GM21447 (cell line): ENCODE measurements around the gene ANKHD1.

ENCODE experiments used
- ATAC-seq: cut with Tn5 transposase; IDR thresholded peaks from one replicate; pipeline ENCODE4 v1.9.1; 2021; ENCODE audit not compliant: unreplicated experiment

Gene ANKHD1

DNA sequence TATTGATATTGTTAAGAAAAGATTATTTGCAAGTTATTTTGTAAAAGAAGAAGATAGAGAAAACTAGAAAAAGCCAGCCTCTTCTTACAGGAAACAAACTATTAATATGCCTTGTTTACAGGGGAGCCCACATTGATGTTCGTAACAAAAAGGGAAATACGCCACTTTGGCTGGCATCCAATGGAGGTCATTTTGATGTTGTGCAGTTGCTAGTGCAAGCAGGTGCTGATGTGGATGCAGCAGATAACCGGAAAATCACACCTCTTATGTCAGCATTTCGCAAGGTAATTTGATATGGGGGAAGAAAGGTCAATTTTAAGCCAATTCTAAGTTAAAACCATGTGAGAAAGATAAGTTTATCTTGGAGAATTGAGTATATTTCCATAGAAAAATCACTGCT, 108.3 kb downstream of the ANKHD1 start:
- ATAC-seq, result no peak

DNA sequence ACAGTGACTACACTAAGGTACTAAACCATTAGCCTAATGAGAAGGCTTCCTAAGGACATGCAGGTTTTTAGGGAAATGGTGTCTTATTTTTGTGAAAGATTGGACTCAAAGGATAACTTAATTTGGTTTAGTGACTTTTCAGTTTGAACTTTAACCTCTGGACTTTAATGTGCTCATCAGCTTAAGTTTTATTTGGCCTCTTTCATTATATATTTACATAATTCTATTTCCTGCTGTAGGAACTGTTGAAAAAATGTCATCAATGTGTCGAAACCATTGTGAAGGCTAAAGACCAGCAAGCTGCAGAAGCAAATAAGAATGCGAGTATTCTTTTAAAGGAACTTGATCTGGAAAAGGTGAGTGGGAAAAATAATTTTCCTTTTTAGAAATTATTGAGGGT, 111.5 kb downstream of the ANKHD1 start:
- no peak for ATAC-seq

DNA sequence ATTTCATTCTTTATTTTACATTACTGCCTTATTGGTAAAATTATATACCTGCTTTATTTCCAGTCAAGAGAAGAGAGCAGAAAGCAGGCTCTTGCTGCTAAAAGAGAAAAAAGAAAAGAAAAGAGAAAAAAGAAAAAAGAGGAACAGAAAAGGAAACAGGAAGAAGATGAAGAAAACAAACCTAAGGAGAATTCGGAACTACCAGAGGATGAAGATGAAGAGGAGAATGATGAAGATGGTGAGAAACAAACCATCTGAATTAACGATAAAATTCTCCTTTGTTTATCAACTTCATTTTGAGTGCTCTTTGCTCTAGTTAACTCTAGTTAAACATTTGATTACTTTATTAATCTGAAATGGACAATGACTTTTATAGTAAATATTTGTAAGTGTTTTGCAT, 122.4 kb downstream of the ANKHD1 start:
- no peak for ATAC-seq

DNA sequence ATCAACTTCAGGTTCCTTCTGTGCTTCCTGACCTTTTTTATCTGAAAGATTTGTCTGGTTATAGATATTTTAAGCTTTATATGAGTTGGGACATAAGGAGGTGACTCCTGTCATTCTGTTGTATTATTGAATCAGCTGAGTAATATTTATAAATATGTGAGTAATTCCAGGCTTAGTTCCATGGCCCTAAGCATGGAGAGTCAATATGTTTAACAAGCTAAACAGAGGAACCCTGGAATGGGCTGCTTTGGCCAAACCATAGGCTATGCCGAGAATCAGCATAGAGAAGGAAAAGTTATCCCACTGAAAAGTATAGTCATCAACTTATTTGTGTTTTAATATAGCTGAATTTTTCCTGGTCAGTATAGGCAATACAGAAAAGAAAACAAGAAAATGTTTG, 138.6 kb downstream of the ANKHD1 start:
- ATAC-seq, result no peak

DNA sequence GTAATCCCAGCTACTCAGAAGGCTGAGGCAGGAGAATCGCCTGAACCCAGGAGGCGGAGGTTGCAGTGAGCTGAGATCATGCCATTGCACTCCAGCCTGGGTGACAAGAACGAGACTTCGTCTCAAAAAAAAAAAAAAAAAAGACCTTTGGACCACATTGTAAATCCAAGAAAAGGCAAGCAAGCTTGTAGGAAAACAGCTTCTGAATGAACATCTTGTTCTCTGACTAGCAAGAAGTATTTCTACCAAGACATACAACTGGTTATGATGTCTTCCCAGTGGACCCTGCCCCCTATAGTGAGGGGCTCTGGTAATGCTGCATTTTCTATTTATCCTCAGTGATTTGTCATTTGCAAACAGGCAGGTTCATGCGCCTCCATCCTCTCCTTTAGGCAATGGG, 141.3 kb downstream of the ANKHD1 start:
- no peak for ATAC-seq

DNA sequence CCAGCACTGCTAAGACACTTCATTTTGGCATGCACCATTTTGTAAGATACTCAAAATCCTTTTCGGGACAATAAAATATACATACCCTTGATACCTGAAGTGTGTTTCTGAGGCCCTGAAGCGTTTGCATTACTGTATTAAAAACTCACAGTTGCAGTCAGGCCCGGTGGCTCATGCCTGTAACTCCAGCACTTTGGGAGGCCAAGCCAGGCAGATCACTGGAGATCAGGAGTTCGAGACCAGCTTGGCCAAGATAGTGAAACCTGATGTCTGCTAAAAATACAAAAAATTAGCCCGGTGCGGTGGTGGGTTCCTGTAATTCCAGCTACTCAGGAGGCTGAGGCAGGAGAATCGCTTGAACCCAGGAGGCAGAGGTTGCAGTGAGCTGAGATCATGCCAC, 143.4 kb downstream of the ANKHD1 start:
- ATAC-seq, result no peak

DNA sequence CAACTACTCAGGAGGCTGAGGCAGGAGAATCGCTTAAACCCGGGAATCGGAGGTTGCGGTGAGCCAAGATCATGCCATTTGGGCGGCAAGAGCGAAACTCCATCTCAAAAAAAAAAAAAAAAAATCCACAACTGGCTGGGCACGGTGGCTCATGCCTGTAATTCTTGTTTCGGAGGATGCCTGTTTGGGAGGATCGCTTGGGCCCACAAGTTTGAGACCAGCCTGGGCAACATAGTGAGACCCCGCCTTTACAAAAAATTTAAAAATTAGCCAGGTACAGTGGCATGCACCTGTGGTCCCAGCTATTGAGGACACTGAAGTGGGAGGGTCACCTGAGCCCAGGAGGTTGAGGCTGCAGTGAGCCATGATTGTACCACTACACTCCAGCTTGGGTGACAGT, 144.0 kb downstream of the ANKHD1 start:
- ATAC-seq, result no peak

DNA sequence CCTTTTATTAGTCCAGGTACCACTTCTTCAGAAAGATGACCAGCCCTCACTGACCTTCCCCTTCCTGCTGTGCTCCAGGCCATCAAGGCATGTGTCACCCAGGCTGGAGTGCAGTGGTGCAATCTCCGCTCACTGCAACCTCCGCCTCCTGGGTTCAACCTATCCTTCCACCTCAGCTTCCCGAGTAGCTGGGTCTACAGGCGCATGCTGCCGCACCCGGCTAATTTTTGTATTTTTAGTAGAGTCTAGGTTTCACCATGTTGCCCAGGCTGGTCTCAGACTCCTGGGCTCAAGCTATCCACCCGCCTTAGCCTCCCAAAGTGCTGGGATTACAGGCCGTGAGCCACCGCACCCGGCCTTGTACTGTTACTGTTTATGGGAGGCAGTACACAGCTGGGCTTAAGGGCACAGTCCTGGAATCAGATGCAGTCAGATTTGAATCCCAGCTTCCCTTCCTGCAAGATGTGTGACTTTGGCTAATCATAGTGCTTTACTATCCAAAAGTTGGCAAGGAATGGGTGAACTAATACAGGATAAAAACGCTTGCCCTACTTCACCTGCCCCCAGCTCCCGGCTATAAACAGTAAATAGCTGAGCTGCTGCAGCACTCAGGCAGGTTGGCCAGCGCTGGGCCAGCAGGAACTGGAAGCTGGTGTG, 145.3 kb downstream of the ANKHD1 start:
- ATAC-seq, result no peak

DNA sequence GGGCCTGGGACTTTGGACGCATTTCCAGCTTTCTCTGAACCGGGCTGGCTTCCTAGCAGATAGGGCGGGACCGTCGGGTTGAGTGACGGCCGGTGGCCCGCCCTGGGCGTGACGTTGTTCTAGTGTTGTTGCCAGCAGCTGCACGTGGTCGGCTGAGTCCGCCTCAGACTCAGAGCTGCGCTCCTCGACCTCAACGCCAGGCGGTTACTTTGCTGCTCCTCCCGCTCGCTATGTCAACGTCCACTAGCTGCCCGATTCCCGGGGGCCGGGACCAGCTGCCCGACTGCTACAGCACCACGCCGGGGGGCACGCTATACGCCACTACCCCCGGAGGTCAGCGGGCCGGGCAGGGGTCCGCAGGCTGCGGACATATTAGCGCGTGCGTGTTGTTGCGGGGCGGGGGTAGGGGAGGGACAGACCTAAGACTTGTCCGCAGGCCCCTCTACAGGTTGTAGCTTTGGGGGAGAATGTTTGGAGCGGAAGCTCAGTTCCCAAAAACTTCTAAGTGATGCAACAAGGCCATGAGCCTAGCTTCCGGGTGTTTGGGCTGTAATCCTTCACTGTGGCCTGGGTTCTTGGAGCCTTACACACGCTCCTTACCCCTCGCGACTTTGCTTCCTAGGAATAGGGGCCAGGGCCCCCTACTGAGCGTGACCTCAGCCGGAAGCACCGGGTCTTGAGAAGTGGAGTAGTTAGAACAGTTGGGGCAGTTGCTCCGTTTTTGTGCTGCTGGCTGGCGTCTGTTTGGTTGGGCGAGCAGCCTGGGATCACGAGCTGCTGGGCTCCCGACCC, 146.1 kb downstream of the ANKHD1 start, which contains the start of gene EIF4EBP3:
TSS of gene EIF4EBP3 (plus strand) at position 155 of the 792 bp plus-strand sequence. CDS start at position 231, 76 bp downstream.
- ATAC-seq, result peak; percentile 98

DNA sequence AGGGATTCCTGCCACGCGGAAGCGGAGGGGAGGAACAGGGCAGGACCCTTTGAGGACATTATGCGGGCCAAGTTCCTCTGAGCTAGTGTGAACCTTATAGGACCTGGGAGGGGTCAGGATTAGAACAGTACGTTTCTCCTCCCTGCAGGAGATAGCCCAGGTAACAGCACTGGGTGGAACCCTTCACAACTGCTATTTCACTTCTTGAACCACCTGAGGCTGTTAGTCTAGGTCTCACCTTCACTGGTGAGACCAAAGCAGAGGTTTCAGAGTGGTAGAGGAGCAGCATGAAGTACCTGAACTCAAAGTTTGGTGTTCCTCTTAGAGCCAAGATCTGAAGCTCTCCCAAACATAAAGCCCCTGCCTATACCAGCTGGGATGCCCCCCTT, 146.7 kb downstream of the ANKHD1 start:
- ATAC-seq, result peak; percentile 9

DNA sequence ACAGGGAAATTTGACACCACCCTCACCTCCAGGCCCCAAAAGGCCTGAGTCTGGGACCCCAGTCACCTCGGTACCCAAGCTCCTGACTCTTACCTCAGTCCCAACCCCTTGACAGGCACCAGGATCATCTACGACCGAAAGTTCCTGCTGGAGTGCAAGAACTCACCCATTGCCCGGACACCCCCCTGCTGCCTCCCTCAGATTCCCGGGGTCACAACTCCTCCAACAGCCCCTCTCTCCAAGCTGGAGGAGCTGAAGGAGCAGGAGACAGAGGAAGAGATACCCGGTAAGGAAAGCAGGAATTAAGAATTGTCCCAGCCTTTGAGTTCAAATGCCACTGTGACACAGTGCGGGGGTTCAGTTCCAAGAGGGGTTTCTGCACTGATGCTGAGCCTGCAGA, 147.2 kb downstream of the ANKHD1 start:
- ATAC-seq, result no peak

DNA sequence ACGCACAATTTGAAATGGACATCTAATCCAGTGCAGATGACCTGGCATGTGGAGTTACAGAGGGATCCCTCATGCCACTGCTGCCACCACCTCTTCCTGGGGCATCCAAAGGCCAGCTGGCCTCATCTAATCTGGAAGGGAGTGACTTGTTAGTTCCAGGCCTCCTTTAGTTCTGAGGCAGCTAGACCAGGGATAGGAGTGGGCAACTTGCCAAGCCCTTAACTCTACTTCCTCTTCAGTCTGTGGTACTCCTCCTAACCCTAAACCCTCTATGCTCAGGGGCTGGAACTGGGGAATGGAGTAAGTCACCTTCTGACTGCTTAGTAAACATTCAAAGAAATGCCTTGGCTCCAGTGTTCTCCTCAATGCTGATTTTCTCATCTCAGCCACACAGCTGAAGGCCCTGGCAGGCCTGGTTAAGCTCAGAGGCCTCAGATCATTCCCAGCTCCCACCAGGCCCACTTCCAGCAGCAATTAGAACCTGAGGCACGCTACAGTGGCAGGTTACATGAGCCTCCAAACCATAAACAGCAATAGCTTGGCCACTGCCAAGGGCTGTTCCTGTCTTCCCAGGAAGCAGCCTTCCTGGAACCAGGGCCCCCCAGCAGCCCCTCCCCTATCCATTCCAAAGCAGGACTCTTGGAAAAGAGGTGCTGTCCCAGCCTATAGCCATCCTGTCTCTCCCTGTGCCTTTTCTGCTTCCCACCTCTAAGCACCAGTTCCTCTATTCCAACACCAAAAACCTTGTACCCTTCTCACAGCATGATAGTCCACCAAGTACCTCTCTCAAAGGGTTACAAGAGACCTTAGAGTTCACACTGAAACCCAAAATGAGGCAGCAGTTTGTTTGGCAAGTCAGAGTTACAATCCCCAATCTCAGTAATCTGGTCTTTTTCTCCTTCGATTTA, 147.9 kb downstream of the ANKHD1 start:
- no peak for ATAC-seq

DNA sequence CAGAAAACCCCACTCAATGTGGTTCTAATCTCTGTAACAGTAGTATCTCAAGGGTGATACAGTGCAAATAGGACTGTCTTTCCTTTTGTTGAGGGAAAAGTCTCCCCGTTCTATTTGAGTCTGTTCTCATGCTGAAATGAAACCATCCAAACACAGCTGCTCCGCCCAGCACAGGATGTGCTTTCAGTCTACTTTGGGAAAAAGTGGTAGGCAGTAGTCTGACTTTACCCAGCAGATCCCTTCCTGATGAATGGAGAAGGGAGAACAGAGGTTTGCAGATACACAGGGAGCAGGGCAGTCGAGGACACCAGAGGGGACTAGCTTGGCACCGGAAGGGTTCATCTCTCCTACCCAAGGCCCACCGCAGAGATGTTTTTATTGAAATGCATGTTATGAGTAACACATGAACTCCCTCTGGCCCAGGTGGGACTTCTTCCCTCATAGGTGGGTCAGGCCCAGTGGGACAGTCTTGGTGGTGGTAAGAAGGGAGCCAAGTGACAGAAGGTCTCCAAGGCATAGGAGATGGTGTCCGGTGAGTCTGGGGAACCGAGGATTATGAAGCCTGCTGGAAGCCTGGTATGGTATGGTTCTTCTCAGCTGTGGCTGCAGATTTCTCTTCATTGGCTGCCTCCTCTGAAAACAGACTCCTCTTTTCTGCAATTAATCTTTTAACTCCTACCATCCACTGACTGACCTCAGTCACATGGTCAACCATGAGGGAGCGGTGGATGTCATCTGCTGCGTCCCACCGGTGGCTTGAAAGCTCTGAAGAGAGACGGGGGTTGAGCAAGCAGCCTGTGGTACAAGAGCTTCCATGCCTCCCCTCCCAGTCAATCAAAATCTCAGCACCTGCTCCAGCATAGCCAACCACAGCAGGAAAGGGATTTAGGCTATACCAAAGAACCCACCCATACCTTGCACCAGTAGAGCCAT, 148.8 kb downstream of the ANKHD1 start:
- ATAC-seq, result no peak

DNA sequence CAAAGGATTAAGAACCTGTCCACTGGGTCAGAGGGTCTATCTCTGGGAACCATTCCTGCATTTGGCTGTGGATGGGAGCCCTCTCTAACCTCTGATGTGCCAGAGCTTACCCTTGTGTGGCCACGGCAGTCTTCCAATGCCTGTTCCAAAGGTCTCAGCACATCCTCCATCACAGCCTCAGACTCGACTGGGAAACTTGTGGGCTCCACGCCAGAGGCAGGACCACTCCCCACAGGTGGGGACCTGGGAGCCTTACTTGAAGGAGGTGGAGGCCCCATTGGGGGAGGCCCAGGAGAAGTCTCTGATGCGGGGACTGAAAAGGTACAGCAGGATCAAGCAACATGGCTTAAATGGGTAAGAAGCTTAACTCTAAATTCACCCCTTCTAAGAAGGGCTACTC, 150.2 kb downstream of the ANKHD1 start:
- no peak for ATAC-seq

DNA sequence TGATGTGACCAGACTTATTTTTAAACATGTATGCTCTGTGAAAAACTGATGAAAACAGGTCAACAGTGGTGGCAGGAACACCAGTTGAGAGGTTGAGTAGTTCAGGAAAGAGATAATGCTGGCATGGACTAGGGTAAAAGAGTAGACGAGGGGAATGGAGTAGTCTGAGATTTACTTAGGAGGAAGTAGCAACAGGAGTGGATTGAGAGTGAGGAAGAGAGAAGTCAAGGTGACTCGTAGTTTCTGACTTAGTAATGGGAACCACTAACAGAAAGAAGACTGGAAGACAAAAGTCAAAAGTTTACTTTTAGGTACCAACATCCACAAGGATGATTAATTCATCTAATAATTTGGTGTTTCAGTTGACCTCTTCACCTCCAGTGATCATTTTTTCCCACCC, 152.0 kb downstream of the ANKHD1 start:
- no peak for ATAC-seq

DNA sequence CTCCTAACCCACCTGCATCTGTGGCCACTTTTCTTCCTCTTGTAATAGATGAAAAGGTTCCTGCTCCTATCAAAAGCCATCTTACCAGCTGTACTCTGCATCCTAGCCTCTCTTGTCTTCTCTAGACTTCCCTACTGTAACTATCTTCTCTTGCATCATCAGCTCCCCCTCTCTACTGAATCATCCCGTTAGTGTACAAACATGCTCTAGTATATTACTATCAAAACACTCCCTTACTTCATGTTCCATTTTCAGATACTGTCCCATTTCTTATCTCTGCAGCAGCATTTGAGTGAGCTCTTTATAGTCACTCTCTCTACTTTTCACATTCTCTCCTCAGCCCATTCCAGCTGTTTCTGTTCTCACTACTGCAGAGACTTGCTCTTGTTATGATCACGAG, 152.8 kb downstream of the ANKHD1 start:
- no peak for ATAC-seq

DNA sequence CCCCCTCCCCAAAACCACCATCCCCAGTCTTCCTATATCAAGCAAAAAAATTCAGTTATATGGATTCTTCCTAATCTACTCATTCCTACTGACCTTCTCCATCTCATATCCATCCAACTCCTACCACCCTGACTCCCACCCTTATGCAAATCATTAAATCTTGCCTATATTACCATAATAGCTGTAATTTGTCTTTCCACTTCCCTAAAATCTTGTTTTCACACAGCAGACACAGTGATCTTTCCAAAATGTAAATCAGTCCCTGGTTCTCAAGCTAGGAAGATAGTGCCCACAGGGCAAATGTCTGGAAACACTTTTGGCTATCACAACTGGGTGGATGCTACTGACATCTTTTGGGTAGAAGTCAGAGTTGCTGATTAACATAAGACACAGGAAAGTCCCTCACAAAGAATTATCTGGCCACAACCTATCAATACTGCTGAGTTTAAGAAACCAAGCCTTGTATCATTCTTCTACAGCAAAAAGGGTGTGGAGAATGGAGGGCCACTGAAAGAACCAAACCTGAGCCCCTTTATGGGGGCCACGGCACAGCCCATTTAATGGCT, 154.2 kb downstream of the ANKHD1 start:
- no peak for ATAC-seq

DNA sequence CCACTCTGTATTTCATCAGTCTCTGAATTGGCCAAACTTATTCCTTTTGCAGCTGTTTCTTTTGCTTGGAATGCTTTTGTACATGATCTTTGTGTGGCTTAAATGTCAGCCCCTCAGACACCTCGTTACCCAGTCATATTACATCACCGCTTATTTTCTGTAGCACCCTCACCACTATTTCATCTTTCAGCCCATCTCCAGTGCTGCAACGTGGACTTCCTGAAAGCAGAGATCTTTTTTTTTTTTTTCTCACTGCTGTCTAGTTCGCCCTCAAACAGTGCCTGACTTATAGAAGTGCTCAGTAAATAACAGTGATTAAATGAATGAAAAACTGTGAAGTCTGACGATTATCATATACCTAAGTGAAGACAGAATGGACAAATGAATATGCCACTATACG, 154.8 kb downstream of the ANKHD1 start:
- ATAC-seq, result no peak

DNA sequence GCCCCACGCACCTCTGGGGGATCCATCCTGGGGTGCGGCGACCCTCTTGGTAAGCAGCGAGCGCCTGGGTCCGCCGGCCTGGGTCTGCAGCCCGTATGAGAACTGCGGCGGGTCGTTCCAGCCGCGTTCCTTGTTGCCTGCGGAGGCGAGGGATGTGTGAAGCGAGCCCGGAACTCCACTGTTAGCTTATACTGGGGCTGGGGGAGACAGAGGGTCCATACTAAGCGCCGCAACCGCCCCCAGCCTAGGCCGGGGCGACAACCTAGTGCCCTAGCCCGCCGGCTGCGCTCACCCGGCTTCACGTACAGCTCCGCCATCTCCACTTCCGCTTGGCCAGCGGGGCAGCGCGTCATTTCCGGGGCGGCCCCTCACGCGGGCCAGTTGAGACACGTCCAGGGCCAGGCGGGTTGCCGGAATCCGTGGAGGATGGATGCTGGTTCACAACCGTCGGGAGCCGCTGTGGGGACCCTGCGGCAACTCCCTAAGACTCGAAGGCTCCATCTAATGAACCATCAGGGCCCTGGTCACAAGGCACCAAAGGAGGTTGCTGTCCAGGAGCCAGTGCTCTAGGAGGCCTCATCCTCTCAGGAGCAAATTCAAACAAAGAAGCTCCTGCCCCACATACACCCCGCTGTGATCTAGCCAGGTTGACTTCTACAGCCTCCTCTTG, 155.6 kb downstream of the ANKHD1 start, which contains the start of gene SRA1:
TSS of gene SRA1 (minus strand) at position 338 of the 670 bp plus-strand sequence. CDS start at position 317, 21 bp downstream.
- ATAC-seq, result peak; percentile 92
